ENCODE results near the gene CIROP. TPM values are rescaled to one million over a fixed set of nuclear protein-coding genes. Genes with fewer than 3 reads are reported as not detected.

CIROP gene, protein sequence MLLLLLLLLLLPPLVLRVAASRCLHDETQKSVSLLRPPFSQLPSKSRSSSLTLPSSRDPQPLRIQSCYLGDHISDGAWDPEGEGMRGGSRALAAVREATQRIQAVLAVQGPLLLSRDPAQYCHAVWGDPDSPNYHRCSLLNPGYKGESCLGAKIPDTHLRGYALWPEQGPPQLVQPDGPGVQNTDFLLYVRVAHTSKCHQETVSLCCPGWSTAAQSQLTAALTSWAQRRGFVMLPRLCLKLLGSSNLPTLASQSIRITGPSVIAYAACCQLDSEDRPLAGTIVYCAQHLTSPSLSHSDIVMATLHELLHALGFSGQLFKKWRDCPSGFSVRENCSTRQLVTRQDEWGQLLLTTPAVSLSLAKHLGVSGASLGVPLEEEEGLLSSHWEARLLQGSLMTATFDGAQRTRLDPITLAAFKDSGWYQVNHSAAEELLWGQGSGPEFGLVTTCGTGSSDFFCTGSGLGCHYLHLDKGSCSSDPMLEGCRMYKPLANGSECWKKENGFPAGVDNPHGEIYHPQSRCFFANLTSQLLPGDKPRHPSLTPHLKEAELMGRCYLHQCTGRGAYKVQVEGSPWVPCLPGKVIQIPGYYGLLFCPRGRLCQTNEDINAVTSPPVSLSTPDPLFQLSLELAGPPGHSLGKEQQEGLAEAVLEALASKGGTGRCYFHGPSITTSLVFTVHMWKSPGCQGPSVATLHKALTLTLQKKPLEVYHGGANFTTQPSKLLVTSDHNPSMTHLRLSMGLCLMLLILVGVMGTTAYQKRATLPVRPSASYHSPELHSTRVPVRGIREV
- 0.06 and 0.13 TPM in 2 replicates for total RNA-seq

DNA sequence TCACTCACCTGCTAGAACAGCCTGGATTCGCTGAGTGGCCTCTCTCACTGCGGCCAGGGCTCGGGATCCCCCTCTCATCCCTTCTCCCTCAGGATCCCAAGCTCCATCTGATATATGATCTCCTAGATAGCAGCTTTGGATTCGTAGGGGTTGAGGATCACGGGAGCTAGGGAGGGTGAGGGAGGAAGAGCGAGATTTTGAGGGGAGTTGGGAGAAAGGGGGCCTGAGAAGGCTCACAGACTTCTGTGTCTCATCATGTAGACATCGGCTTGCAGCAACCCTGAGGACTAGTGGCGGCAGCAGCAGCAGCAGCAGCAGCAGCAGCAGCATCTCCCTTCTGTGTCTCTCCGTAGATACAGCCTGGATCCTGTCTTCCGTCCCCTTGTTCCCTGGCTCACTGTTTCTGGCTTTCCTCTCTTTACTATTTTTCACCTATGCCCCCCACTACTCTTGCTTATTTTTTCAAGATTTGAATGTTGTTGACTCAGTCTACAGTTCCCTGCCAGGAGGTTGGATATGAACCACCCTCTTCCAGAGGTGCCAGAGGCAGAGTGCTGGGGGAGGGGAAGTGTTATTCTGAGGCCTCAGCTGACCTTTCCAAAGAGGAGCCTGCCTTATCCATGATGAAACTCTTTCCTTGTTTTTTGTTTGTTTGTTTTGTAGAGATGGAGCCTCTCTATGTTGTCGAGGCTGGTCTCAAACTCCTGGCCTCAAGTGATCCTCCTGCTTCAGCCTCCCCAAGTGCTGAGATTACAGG lies at the start of gene CIROP:
Gene CIROP, minus strand, starts transcription at position 399 of the 757 bp plus-strand sequence. Its CDS starts 69 bp downstream, at position 330.

DNA sequence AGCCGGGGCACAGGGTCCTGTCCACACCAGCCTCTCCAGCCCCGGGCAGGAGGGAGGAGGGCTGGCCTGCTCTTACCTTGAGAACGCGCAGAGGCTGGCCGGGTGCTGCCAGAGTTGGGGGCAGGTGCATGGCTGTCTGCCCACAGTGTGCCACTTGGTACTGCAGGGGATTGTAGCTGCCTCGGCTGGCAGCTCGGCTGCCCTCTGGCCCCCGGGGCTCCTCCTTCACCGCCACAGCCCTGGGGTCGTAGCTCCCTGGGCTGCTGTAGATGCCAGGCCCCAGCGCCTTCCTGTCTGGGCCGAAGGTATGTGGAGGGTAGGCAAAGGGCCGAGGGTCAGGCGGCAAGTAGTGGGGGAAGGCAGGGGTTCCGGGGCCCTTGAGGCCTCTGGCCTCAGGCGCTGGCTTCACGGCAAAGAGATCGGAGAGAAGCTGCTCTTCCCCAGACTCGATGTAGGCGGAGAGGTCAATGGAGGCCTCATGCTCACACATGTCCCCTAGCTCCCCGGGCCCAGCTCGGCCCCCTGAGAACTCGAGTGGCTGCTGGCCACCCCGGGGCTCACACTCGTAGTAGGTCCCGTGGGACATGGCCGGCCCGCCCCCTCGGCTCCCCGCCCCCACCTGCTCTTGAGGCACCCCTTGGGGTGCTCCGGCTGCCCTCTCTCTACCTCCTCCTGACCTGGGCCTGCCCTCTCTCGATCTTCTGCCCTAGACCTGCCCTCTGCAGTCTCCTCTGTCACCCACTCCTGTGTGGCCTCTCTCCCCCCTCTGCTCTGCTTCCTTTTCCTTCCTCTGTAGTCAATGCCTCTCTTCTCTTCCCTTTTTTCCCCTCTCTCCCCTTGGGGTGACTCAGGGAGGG lies 13.9 kb upstream of the CIROP start, which contains the start of gene CEBPE:
Gene CEBPE, minus strand, starts transcription at position 750 of the 857 bp plus-strand sequence. Its CDS starts 164 bp downstream, at position 586.

DNA sequence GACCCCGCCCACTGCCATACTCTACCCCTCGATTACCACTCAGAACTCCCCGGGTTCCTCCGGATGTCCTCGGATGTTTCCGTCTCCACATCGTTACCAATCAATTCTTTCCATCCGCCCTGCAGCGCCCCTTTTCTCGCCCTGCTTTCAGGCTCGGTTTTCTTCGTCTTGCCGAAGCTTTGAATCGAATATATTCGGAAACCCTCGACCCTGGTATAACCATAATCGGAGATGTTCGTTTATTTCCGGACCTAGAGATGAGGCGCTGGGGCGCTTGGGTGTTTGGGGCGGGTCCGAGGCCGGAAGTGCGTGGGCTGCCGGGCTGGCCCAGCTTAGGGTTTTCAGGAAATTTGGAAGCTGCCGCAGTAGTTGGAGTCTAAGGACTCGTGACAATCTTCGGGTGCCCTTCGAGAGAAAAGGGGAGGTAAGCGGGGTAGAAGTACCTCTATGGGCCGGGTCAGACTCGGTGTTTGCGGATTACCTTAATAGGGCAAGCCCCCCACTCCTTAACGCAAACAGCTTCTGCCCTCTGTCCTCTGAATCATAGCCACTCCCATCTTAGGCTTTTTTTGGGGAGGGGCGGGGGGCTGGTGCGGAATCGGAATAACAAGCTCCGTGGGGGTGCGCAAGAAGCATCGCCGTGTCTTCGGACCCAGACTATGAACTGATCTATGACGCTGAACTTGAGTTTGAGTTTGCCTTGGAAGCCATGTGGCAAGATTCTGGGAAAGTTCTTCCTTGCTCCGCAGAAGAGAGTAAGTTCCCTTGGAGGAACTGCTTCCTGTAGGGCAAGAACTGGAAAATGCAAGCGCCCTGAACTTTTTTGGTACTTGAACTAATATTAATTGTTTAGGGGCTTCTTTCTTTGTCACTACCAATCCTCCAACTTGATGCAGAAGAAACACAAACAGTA lies 9.3 kb downstream of the CIROP start, which contains the start of gene C14orf119:
Gene C14orf119, plus strand, starts transcription at position 310 of the 913 bp plus-strand sequence. CDS start 2,154 bp downstream, outside the sequence.

DNA sequence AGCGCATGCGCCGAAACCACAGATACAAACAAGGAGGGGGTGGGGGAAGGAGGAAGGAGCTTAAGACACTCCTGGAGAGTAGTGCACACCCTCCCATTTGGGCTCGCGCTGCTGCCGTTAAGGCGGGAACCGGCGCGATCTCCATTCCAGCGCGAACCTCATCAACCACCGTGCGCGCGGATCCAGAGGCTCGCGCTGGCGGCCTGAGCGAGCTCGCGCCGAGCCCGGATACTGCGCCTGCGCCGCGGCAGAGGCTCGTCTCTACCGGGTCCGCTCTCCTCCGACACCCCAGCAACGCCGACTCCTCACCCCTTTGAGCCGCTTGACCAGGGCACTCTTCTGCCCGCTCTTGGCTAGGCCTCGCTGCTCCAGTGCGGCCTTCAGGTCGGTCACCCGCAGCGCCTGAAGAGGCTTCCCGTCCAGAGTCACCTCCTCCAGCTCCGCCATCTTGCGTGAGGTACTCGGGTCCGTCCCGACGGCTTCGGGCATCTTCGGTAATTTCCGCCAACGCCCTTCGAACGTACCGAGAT lies 10.1 kb downstream of the CIROP start, which contains the start of gene ACIN1:
Gene ACIN1, minus strand, starts transcription at position 471 of the 530 bp plus-strand sequence. Its CDS starts 24 bp downstream, at position 447.

DNA sequence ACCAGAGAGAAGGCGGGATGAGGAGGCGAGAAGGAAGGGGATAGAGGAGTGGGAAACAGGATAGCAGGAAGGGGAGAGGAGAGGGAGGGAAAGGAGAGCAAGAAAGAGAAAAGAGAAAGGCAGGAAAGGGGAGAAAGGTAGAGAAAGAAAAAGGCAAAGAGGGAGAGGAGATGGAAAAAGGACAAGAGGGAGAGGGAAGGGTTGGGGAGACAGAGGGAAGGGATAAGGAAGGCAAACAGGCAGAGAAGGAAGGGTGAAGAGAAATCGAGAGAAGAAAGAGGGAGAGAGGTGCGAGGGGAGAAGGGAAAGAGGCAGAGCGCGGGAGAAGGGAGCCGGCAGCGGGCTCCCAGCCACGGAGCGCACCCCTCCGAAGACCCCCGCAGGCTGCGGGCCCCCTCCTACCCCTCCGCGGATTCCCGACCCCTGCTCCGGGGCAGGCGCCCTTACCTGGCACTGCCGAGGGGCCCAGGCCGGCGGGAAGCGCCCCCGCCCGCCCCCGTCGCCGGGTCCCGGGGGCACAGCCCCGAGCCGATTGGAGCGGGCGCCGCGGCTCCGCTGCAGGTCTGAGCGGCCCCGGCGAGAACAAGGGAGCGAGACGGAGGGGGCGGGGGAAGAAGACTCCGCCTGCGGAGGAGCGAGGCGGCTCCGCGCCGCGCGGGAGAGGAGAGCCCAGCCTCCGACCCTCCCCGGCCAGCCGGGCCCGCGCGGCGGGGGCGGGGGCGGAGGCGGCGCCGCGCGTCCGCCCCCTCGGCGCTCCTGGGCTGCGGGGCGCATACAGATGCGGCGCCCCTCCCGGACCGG lies 47.6 kb downstream of the CIROP start, which contains the start of gene CDH24:
Gene CDH24, minus strand, starts transcription at position 565 of the 801 bp plus-strand sequence. CDS start 1,787 bp downstream, outside the sequence.

Other genes with a start within 250 kb of the CIROP start
- 56.5 and 78.7 TPM in 2 replicates for gene LRP10, start 233.2 kb downstream of the CIROP start, total RNA-seq
- gene REM2, start 221.8 kb downstream of the CIROP start, total RNA-seq, result 0.12 and 0.26 TPM in 2 replicates
- 60.1 and 75.9 TPM in 2 replicates for gene RBM23, start 185.8 kb downstream of the CIROP start, total RNA-seq
- 35.3 and 59.3 TPM in 2 replicates for gene PRMT5, start 175.6 kb downstream of the CIROP start, total RNA-seq
- gene HAUS4, start 147.9 kb downstream of the CIROP start, total RNA-seq, result 35.9 and 40.2 TPM in 2 replicates
- 10.7 and 19.0 TPM in 2 replicates for gene AJUBA, start 122.4 kb downstream of the CIROP start, total RNA-seq
- gene C14orf93, start 94.8 kb downstream of the CIROP start, total RNA-seq, result 6.2 and 7.5 TPM in 2 replicates
- gene PSMB5, start 70.1 kb downstream of the CIROP start, total RNA-seq, result 167 and 209 TPM in 2 replicates
- not detected in 2 replicates for gene PSMB11, start 62.8 kb downstream of the CIROP start, total RNA-seq
- 3.0 and 3.4 TPM in 2 replicates for gene CDH24, start 47.5 kb downstream of the CIROP start, total RNA-seq
- gene ACIN1, start 9.9 kb downstream of the CIROP start, total RNA-seq, result 84.7 and 85.7 TPM in 2 replicates
- 68.8 and 72.7 TPM in 2 replicates for gene C14orf119, start 9.5 kb downstream of the CIROP start, total RNA-seq
- gene CEBPE, start 14.3 kb upstream of the CIROP start, total RNA-seq, result not detected in 2 replicates
- 73.6 and 75.6 TPM in 2 replicates for gene SLC7A8, start 78.7 kb upstream of the CIROP start, total RNA-seq
- gene RNF212B, start 132.9 kb upstream of the CIROP start, total RNA-seq, result not detected in 2 replicates
- 2.4 and 4.1 TPM in 2 replicates for gene HOMEZ, start 181.1 kb upstream of the CIROP start, total RNA-seq
- gene PPP1R3E, start 197.9 kb upstream of the CIROP start, total RNA-seq, result 2.8 and 3.5 TPM in 2 replicates
- gene BCL2L2, start 201.8 kb upstream of the CIROP start, total RNA-seq, result 21.0 and 26.2 TPM in 2 replicates
- 69.9 and 83.4 TPM in 2 replicates for gene PABPN1, start 216.5 kb upstream of the CIROP start, total RNA-seq
- gene SLC22A17, start 247.9 kb upstream of the CIROP start, total RNA-seq, result 11.9 and 12.1 TPM in 2 replicates

Data from aortic smooth muscle cell (primary cell).